Amniotic stem cell (primary cell): ENCODE measurements around the gene LDLRAD3.
"Not testable (repeated sequence)": the region's sequence is repeated elsewhere in the genome, so short reads cannot be mapped to it uniquely, and the experiment has no call there.

Experiments used
- DNase-seq: peaks from one replicate; lab custom pipeline; 2025; lab: John Stamatoyannopoulos, UW

The LDLRAD3 gene

GRCh38 chr11:36164506-36165250 lies 220.8 kb downstream of the LDLRAD3 start:
- no peak for DNase-seq

GRCh38 chr11:36165621-36166397 lies 221.9 kb downstream of the LDLRAD3 start:
- DNase-seq, result no peak

DNA sequence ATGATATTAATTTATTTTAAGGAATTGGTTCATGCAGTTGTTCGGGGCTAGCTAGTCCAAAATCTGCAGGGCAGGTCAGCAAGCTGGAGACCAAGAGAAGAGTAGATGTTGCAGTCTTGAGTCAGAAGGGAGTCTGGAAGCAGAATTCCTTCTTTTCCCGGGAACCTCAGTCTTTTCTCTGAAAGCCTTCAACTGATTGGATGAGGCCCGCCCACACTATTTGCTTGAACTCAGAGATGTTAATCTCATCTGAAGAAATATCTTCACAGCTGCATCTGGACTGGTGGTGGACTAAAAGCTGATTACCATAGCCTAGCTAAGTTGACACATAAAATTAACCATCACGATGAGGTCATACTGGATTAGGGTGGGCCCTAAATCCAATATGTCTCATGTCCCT lies 223.2 kb downstream of the LDLRAD3 start:
- no peak for DNase-seq

- DNase-seq, result no peak
Observed at GRCh38 chr11:36167729-36168128, 223.9 kb downstream of the LDLRAD3 start.

GRCh38 chr11:36177836-36178235 lies 234.0 kb downstream of the LDLRAD3 start:
- no peak for DNase-seq

DNA sequence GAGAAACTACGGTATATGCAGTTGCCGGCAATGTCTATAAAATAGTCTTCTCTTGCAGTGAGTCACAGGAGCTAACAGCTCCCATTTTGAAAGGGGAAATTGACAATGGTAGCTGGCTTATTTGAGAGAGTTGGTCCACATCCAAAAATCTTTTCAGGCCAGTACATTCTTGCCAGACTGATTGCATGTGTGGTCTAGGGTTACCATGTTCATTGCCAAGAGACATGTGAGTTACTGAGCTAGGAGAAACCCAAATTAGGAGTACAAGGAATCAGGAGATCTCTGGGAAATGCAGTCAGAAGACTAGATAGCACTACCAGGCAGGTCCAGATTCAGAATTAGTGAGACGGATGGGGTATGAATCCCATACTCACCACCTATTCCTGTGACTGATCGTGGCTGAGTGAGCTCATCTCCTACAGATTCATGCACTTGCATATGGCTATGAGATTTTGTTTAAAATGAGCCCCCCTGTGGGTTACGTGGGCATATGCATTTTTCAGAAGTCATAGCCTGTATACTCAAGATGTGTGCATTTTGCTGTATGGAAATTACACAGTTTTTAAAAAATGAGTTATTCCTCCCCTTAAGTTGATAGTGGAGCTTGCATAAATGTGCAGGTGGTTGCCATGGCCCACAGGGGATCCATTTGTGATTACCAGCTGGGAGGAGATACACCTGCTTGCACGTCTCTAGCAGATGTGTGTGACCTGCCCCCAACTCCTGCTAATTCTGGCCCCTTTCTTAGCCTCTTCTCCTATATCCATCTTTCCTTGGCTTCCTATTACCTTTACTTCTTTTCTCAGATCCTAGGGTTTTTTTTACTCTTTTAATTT lies 242.7 kb downstream of the LDLRAD3 start:
- DNase-seq, result no peak

DNA sequence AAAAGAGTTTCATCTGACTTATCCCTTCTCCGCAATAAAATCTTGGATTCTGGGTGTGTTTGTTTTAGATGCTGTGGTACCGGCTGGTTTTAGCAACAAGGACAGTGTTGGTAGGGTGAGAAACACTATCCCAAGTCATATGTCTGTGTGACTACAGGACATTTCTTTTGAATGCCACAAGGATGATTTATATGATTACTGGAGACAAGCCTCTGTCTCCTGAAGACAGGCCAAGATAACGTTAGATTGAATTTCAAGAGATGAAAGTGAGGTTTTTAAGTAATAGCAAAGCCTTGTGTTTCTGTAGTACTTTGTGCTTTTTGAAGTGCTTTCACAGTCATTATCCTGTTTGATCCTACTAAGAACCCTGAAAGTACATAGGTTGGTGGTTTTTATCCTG lies 243.8 kb downstream of the LDLRAD3 start:
- DNase-seq, result no peak

- not testable (repeated sequence) for DNase-seq
Observed at GRCh38 chr11:36189735-36190134, 245.9 kb downstream of the LDLRAD3 start.

- no peak for DNase-seq
Observed at GRCh38 chr11:36191941-36192340, 248.1 kb downstream of the LDLRAD3 start.

GRCh38 chr11:36192425-36193289 lies 248.8 kb downstream of the LDLRAD3 start:
- no peak for DNase-seq

- DNase-seq, result no peak
Observed at GRCh38 chr11:36193290-36193619, 249.4 kb downstream of the LDLRAD3 start.

GRCh38 chr11:36193721-36194120 lies 249.9 kb downstream of the LDLRAD3 start:
- no peak for DNase-seq

- no peak for DNase-seq
Observed at GRCh38 chr11:36195496-36196354, 251.9 kb downstream of the LDLRAD3 start.

DNA sequence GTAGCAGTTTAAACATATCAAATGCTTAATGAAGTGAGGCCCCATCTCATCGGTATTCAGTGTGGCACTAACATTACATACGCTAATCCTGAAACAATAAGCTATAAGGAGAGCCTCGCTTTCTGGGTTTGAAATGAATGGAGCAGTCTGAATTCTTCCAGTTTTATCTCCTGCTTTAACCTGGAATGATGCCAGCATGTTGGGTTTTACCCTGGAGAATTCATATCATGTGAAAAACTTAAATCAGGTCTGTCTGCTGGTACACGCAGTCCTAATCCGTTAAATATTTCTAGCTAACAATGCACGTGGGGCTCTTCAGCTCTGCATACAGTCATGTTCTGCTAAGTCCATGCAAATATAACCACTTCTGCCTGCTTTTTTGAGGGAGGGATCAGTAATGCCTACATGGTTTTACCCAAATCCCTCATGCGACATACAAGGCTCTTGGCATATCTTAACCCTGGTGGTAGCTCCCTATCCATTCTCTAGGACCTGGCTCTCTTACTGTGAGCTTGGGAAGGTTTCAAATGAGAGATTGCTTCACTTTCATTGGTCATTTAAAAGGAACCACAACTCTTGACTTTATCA lies 252.6 kb downstream of the LDLRAD3 start:
- no peak for DNase-seq

- no peak for DNase-seq
Observed at GRCh38 chr11:36201411-36201810, 257.5 kb downstream of the LDLRAD3 start.

DNA sequence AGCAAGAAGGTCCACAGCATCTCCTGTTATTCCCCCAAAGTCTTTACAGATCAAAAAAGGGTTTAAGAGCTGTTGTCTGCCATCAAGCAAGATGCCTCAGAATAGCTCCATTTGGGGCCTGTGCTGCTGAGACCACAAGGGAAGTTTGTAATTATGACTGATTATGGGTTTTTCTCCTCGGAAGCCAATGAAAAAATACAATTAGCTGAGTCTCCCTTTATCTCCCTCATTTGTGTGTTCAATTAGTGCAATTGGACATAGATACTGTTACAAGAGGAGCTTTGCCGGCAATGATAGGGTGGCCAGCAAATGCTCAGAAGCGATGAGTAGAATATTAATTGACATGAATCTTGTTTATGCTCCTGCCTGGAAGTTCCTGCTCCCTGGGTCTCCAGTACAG lies 261.7 kb downstream of the LDLRAD3 start:
- no peak for DNase-seq

DNA sequence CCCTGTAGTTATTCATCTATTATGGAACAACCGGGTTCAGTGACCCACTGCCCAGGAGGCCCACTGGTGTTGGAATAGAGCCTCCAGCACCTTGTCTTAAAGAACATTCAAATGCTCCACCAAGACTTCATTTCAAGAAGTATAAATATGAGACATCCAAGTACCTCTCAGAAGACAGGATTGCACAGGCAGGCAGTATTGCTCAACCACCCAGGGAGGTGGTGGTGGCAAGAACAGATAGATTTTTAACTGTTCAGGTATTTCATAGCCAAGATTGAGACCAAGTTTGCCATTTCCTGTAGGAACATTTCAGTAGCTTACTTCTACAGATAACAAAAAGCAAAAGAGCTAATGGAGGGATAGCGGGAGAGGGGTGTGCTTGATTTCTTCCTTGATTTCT lies 266.7 kb downstream of the LDLRAD3 start:
- DNase-seq, result no peak

GRCh38 chr11:36211761-36212430 lies 268.0 kb downstream of the LDLRAD3 start:
- DNase-seq, result no peak

GRCh38 chr11:36212564-36213392 lies 268.9 kb downstream of the LDLRAD3 start:
- DNase-seq, result no peak
